Measurements from ENCODE around the gene TSPAN6.

DNA sequence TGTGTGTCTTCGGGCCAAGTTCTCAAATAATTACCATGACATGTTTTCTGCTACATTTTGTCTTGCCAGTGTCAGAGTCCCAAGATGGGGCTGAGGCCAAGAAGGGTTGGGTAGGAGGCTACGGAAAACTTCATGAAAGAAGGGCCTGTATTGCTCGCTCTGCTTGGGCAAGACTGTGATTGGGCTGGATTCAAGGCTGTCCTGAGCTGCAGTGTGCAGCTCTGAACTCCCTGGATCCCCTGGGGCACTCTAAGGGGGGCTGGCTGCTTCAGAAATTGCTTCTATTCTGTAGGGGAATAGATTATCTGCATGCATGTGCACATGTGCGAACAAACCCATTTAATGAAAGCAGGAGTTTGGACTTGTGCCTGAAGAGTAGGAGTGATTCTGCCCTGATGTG lies 13.6 kb downstream of the TSPAN6 start:
- TF ChIP-seq TOX (CRISPR knock-in tag; IDR thresholded peaks at IDR 0.05; ENCODE audit: borderline replicate concordance) (no peak), PATZ1 (CRISPR knock-in tag; IDR thresholded peaks at IDR 0.05; ENCODE audit: borderline replicate concordance) (no peak), ARNTL (CRISPR knock-in tag; IDR thresholded peaks at IDR 0.05; ENCODE audit: borderline replicate concordance, low read depth) (no peak), CSRNP3 (CRISPR knock-in tag; IDR thresholded peaks at IDR 0.05) (no peak)
- TF ChIP-seq, protein P1, sequence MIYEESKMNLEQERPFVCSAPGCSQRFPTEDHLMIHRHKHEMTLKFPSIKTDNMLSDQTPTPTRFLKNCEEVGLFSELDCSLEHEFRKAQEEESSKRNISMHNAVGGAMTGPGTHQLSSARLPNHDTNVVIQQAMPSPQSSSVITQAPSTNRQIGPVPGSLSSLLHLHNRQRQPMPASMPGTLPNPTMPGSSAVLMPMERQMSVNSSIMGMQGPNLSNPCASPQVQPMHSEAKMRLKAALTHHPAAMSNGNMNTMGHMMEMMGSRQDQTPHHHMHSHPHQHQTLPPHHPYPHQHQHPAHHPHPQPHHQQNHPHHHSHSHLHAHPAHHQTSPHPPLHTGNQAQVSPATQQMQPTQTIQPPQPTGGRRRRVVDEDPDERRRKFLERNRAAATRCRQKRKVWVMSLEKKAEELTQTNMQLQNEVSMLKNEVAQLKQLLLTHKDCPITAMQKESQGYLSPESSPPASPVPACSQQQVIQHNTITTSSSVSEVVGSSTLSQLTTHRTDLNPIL (CRISPR knock-in tag; IDR thresholded peaks at IDR 0.05; ENCODE audit: low read depth), result no peak

All from SK-N-SH treated with all-trans-retinoic acid at 6 μM for 48 hours (cell line).